Activated T-cell treated with anti-CD3 and anti-CD28 coated beads for 48 hours (primary cell): ENCODE results near the gene SH2D1A.
A peak's percentile ranks its signal among the peaks of the same experiment; 100 is the strongest.
"Not testable (repeated sequence)": the region's sequence is repeated elsewhere in the genome, so short reads cannot be mapped to it uniquely, and the experiment has no call there.

Experiments used
- DNase-seq: peaks from one replicate; pipeline ENCODE4 v3.0.0-alpha.2; 2020; ENCODE audit warnings: low read depth

The SH2D1A gene

GRCh38 chrX:124354648-124355047 lies 8.3 kb downstream of the SH2D1A start:
- DNase-seq: no peak

GRCh38 chrX:124358800-124359383 lies 12.5 kb downstream of the SH2D1A start:
- no peak for DNase-seq

- DNase-seq: no peak
These were observed 15.7 kb downstream of the SH2D1A start for GRCh38 chrX:124362072-124362471.

- DNase-seq: no peak
These were observed 16.4 kb downstream of the SH2D1A start for GRCh38 chrX:124362761-124363160.

- DNase-seq: no peak
These were observed 23.4 kb downstream of the SH2D1A start for GRCh38 chrX:124369722-124370121.

GRCh38 chrX:124373348-124373747 lies 27.0 kb downstream of the SH2D1A start:
- no peak for DNase-seq

GRCh38 chrX:124378643-124379042 lies 32.3 kb downstream of the SH2D1A start:
- no peak for DNase-seq

- no peak for DNase-seq
These were observed 37.0 kb downstream of the SH2D1A start for GRCh38 chrX:124383354-124383753.

GRCh38 chrX:124386401-124386800 lies 40.0 kb downstream of the SH2D1A start:
- no peak for DNase-seq

GRCh38 chrX:124388562-124388961 lies 42.2 kb downstream of the SH2D1A start:
- DNase-seq: peak; percentile 25

GRCh38 chrX:124392794-124393193 lies 46.4 kb downstream of the SH2D1A start:
- no peak for DNase-seq

GRCh38 chrX:124393238-124393637 lies 46.9 kb downstream of the SH2D1A start:
- DNase-seq: no peak

GRCh38 chrX:124393659-124394058 lies 47.3 kb downstream of the SH2D1A start:
- DNase-seq: no peak

- DNase-seq: no peak
These were observed 49.0 kb downstream of the SH2D1A start for GRCh38 chrX:124395145-124395880.

GRCh38 chrX:124401696-124402095 lies 55.3 kb downstream of the SH2D1A start:
- no peak for DNase-seq

GRCh38 chrX:124405868-124406267 lies 59.5 kb downstream of the SH2D1A start:
- DNase-seq: no peak

- peak; percentile 41 for DNase-seq
These were observed 60.1 kb downstream of the SH2D1A start for GRCh38 chrX:124406294-124407014.

- no peak for DNase-seq
These were observed 60.9 kb downstream of the SH2D1A start for GRCh38 chrX:124407226-124407625.

- not testable (repeated sequence) for DNase-seq
These were observed 62.0 kb downstream of the SH2D1A start for GRCh38 chrX:124408380-124408779.

GRCh38 chrX:124413244-124413643 lies 66.9 kb downstream of the SH2D1A start:
- DNase-seq: no peak

GRCh38 chrX:124414281-124414680 lies 67.9 kb downstream of the SH2D1A start:
- no peak for DNase-seq

GRCh38 chrX:124415115-124415800 lies 68.9 kb downstream of the SH2D1A start:
- no peak for DNase-seq
